Retina (tissue), 1 donor: Measurements from ENCODE around the gene HNRNPUL1.
A peak's percentile ranks its signal among the peaks of the same experiment; 100 is the strongest.
"Not testable (repeated sequence)": the region's sequence is repeated elsewhere in the genome, so short reads cannot be mapped to it uniquely, and the experiment has no call there.

ENCODE experiments used
- DNase-seq: peaks from one replicate; pipeline ENCODE4 v3.0.0-alpha.2; 2016

The HNRNPUL1 gene

DNA sequence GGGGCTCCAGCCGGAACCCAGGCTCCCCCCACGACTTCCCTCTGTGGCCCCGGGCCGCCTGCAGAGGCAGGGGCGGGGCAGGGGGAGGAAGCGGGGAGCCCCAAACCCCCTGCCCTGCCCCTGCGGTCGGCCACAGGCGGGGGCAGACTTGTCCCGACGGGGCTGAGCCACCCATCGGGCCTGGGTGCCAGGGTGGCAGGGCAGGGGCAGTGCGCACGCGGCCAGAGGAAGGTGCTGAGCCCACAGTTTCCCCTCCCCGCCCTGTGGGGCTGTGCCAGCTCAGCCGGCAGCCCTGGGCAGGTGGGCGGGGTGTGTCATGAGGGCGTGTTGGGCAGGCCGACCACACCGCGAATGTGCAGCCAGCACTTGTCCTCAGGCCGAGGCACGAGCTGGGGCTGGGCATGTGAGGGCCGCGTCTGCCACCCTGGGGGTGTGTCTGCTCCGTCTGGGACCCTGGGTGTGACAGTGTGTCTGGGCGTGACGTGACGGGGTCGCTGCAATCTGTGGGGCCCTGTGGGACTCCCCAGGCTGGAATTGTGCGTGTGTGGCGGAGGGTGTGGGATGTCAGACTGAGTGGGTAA, 63.5 kb downstream of the HNRNPUL1 start:
- DNase-seq: no peak

DNA sequence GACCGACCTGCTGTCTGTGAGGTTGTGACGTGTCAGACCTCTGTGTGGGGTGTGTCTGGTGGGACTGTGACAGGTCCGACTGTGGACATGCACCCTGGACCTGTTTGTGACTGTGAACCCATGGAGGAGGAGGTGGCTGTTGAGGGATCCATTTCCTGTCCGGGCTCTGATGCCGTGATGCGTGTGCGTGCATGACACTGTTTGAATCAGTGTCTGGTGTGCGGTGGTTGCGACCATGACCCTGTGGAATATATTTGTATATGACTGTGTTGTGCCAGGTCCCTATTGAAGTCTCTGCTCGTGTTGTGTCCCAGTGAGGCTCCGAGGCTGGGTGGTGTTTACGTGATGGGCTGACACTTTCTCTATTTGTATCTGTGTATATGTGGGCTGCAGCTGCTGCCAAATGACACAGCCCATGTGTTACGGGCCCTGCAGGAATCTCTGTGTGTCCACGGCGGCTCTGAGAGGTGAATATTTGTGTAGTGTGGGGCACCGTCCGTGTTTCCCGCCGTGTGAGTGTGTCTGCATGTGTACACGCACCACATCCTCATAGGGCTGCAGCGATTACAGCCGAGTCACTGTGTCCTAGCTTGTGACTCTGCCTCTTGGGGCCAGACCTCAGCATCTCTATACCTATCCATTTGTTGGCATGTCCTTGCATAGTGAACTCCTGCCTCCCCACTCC, 64.1 kb downstream of the HNRNPUL1 start:
- no peak for DNase-seq

DNA sequence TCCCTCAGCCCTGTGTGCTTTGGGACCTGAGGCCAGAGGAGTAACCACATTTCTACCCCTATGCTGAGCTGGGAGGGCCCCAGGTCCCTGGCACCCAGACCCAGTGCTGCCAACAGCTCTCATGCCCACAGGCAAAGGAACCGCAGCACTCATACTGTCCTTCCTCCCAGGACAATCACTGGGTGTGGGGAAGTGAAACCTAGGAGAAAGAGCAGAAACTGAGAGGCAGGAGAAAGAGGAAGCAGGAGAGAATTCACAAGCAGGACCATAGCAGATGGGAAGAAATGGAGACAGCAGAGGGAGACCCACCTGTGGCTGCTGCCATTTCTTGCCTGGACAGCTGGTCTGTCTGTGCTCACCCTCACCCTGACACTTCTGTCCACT, 64.7 kb downstream of the HNRNPUL1 start:
- DNase-seq: no peak

DNA sequence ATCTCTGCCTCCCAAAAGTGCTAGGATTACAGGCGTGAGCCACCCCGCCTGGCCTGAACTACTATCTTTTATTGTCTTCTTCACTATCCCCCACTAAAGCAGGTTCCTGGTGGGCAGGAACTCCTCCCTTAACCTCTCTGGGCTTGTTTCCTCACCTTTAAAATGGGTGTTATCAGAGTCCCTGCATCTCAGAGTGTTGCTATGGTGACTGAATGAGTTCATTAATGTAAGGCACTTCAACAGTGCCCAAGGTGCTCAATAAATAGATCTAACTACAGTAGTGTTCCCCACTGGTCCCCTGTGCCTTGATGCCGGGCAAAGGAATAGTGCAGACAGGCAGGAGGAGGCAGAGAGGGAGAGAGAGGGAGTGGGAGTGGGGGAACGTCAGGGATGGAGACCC, 66.3 kb downstream of the HNRNPUL1 start:
- no peak for DNase-seq

DNA sequence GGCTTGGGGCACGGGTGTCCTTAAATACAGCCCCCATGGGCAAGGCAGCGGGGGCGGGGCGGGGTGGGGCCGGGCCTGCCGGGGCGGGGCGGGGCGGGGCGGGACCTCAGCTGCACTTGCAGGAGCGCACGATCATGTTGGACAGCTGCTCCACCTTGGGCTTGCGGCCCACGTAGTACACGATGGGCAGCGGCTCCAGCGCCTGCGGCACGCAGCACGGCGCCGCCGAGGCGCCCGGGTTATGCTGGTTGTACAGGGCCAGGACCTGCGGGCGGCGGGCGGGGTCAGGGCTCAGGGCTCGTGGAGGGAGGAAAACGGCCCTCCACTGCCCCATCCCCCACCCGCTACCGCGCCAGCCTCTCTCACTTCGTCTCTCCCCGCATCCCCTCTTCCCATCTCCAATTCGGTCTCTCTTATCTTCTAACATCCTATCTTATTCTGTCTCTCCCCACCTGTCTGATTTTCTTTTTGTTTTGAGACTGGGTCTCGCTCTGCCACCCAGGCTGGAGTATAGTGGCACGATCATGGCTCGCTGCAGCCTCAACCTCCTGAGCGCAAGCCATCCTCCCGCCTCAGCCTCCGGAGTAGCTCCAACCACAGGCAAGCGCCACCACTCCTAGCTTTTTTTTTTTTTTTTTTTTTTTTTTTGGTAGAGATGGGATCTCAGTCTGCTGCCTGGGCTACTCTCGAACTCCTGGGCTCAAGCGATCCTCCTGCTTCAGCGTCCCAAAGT, 66.9 kb downstream of the HNRNPUL1 start:
- DNase-seq: peak; percentile 39

DNA sequence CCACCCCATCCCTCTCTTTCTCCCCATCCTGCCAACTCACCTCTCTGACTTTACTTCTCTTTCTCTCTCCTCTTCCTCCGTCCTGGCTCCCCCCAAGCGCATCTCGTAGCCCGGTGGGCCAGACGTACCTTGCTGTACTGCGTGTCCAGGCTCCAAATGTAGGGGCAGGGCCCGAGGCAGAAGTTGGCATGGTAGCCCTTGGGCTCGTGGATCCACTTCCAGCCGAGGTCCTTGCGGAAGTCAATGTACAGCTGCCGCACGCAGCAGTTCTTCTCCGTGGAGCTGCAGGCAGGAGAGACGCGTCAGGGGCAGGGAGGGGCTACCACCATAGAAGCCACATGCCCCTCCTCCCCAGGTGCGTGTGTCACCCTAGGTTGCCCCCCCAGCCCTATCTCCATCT, 67.8 kb downstream of the HNRNPUL1 start:
- DNase-seq: no peak

DNA sequence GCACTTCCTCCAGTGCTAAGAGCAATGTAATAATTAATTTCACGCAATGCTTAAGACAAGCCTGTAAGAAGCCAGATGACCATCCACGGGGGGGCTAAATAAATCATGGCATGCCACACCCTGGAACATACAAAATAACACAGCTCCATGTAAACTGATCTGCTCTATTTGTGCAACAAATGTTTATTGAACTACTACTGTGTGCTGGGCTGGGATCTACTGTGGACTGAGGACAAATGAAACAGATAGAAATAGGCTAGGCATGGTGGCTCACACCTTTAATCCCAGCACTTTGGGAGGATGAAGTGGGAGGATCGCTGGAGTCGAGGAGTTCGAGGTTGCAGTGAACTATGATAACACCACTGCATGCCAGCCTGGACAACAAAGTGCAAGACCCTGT, 68.3 kb downstream of the HNRNPUL1 start:
- DNase-seq: no peak

DNA sequence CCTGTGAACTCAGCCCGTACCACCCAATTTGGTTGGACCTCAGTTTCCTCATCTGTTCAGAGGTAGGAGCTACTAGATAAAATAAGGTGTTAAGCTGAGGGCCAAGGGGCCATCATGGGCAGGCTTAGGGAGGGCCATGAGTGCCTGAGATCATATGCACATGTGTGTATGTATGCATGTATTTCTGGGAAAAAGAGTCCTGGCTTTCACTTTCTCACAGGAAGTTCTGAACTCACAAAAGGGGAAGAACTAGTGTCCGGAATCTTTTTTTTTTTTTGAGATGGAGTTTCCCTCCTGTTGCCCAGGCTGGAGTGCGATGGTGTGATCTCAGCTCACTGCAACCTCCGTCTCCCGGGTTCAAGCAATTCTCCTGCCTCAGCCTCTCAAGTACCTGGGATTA, 70.6 kb downstream of the HNRNPUL1 start:
- no peak for DNase-seq

DNA sequence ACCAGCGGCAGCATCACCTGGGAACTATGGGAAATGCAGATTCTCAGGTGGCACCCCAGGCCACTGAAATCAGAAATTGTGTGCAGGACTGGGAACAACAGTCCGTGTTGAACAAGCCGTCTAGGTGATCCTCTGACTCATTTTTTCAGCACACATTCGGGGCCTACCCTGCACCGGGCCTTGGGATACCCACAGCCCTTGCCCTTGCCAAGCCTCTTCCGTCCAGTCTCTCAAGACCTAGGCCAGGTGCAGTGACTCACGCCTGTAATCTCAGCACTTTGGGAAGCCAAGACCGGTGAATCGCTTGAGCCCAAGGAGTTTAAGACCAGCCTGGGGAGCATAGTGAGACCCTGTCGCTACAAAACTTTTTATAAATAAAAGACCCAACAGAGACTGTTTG, 71.3 kb downstream of the HNRNPUL1 start:
- DNase-seq: no peak

DNA sequence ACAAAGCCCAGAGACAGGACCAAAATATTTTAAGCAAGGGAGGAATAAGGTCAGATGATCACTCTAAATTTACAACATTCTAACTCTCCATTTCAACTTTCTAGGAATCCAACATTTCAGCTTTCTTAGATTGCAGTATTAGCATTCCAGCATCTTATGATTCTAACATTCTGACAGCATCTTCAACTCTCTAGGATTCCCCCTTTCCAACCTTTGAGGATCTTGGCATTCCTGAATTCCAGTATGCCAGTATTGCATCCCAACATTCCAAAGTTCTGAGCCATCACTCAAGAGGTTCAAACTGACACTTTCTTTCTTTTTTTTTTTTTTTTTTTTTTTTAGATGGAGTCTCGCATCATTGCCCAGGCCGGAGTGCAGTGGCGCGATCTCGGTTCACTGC, 75.8 kb downstream of the HNRNPUL1 start:
- DNase-seq: no peak

DNA sequence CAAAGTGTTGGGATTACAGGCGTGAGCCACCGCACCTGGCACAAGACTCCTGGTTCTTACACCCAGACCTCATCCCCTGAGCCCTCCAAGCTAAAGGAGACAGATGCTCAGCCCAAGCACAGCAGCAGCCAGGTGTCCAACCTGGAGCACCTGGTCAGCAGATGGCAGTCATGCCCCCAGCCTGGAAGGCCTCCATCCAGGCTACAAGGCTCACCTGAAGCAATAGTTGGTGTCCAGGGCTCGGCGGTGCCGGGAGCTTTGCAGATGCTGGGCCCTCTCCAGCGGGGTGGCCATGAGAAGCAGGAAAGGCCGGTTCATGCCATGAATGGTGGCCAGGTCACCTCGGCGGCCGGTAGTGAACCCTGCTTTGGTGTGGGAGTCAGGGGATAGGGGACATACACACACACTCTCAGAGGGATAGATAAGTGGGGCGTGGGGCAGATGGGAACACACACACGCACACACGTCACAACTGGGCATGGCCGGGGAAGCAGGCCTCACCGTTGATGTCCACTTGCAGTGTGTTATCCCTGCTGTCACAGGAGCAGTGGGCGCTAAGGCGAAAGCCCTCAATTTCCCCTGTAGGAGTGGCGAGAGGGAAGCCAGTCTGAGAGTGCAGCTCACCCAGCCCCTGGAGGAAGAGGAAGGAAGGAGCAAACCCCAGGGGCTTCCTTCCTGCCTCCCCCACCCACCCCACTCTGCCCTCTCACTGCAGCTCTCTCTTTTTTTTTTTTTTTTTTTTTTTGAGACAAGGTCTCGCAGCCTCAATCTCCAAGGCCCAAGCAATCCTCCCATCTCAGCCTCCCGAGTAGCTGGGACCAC, 77.7 kb downstream of the HNRNPUL1 start:
- no peak for DNase-seq

DNA sequence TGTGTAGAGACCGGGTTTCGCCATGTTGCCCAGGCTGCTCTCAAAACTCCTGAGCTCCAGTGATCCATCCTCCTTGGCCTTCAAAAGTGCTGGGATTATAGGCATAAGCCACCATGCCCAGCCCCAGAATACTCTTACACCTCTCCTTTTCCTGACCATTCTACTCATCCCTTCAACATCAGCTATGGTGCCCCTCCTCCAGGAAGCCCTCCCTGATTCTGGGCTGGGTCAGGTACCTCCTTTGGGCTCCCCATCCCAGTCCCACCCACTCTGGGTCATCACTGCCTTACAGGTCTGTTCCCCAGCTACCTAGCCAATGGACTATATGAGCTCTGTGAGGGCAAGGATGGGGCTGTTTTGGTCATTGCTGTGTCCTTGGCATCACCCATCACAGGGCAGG, 80.0 kb downstream of the HNRNPUL1 start:
- DNase-seq: no peak

DNA sequence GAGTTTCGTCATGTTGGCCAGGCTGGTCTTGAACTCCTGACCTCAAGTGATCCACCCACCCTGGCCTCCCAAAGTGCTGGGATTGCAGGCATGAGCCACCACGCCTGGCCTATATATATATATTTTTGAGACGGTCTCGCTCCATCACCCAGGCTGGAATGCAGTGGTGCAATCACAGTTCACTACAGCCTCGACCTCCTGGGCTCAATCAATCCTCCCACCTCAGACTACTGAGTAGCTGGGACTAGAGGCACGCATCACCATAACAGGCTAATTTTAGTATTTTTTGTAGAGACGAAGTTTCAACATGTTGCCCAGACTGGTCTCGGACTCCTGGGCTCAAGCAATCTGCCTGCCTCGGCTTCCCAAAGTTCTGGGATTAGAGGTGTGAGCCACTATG, 82.7 kb downstream of the HNRNPUL1 start:
- not testable (repeated sequence) for DNase-seq

DNA sequence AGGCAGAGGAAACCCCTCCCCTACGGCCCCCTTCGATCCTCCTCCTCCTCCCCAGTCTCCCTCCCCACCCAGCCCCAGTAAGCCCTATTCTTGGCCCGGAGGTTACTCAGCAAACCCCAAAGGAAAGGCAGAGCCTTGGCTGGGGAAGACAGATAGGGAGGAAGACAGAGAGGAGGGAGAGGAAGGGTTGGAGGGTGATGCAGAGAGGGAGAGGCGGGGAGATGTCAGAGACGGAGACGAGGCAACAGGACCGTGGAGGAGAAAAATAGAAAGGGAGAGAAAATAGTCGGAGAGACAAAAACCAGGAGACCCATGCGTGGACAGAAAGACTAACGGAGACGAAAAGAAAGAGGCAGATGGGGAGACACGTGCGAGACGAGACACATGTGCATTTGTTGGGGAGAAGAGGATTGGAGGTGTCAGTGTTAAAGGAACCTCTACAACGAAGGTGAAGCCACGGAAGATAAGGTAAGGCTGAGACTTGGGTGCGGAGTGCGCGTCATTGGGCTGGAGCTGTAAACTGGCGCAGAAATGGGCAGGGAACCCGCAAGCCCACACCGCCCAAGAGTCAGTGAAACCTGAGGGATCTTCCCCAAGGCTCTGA, 86.7 kb downstream of the HNRNPUL1 start:
- no peak for DNase-seq

DNA sequence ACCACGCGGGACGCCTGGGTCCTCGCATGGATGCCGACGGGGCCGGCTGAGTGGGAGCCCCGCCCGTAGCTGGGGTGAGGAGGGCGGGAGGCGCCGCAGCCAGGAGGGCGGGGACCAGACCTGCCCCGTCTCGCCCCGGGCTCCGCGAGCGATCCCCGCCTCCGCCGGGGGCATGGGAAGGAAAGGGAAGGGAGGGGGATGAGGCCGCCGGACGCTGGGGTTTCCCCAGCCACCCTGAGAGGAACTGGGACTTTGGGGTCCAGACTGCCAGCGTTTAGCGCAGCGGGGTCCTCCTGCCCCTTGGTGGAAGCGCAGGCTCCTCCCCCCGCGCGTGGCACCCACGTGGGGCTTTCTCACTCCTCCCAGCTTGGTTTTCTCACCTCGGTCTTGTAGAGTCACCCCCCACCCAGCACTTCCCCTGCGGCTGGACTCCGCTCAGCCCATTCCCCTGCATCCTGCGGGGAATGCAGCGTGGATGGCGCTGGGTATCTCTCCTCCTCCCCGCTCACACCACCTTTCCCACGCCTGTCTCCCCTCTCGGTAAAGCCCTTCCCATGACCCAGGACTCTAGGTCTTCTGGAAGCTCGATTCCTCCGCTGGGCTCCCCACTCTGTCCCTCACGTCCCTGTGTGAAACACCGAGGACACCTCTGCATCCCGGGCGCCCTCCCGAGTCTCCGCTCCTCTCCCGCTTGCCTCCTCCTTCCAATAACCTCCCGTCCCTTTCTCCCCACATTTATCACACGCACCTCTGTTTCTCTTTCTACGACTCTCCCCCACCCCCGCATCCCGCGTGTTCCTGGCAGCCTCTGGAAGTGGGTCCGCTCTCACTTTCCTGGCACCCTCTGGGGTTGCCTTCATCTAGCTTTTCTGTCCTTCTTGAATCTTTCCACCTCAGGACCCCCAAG, 87.4 kb downstream of the HNRNPUL1 start:
- peak; percentile 54 for DNase-seq

DNA sequence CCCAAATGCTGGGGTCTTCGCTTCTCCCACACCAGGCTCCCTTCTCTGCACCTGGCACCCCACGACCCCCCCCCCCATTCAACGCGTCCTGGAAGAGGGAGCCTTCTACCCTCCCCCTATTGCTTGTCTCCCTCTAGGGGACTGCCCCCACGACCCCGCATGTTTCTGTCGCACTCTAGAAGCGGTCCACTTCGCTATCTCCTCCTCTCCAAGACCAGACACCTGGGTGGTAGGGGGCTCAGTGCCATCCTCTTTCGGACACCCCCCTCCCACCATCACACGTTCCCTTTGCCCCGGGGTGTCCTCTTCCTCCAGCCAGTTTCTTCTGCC, 88.1 kb downstream of the HNRNPUL1 start:
- DNase-seq: no peak

DNA sequence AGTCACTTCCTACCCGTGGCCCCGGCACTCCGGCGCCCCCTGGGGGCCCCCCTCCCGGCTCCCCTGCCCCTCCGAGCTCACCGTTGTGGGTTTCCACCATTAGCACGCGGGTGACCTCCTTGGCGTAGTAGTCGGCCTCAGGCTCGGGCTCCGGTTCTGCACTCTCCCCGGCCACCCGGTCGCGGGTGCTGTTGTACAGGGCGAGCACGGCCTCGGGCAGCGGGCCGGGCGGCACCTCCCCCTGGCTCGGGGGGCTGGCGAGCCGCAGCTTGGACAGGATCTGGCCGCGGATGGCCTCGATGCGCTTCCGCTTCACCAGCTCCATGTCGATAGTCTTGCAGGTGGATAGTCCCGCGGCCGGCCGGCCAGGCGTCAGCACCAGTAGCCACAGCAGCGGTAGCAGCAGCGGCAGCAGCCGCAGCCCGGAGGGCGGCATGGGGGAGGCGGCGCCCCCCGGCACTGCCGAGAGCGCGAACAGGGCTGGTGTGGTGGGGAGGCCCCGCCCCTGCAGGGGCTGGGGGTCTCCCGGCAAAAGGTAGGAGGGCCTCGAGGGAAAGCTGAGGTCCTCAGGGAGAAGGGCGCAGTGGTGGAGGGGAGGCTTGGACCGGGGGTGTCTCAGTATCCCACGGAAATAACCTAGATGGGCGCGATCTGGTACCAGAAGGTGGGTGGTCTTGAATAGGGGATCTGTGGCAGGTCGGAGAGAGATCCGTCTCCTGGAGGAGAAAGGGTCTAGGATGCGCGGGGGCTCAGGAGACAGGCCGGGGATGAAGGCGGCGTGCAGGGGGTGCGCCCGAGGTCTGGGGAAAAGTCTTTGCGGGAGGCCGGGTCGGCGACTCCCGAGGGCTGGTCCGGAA, 88.7 kb downstream of the HNRNPUL1 start:
- peak; percentile 81 for DNase-seq

DNA sequence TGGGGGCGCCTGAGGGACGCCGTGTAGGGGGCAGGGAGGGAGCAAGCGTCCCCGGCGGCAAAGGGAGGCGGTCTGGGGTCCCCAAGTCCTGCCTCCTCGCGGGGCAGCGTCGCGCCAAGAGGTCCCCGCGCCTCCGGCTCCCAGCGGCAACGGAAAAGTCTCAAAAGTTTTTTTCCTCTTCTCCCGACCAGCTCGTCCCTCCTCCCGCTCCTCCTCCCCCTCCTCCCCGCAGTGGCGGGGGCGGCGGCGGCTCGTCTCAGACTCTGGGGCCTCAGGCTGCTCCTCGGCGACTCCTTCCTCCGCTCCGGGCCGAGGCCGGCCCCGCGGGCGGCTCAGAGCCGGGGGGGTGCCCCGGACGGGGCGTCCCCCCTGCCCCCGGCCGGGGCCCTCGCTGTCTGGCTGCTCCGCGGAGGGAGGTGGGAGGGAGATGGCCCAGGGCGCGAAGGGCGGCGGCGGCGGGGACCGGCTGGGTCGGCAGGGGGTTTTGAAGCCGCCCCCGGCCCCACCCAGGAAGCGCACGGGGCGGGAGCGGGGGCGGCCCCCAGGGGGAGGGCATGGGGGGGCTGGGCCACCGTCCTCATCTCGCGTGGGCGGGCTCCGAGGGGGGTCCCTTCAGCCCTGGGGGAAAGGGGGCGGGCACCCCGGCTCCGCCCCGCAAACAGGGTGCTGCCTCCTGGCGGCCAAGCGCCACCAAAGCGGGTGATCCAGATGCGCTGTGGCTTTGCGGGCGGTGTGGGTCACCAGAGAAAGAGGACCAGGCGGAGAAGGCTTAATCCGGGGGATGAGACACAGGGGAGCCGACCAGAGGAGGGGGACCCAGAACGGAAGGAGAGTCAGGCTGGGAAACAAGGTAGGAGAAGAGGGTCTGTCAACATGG, 89.5 kb downstream of the HNRNPUL1 start, which contains the start of gene TGFB1:
TSS of gene TGFB1 (minus strand) at position 457 of the 877 bp plus-strand sequence. CDS start 878 bp downstream, outside the sequence.
- peak; percentile 70 for DNase-seq

DNA sequence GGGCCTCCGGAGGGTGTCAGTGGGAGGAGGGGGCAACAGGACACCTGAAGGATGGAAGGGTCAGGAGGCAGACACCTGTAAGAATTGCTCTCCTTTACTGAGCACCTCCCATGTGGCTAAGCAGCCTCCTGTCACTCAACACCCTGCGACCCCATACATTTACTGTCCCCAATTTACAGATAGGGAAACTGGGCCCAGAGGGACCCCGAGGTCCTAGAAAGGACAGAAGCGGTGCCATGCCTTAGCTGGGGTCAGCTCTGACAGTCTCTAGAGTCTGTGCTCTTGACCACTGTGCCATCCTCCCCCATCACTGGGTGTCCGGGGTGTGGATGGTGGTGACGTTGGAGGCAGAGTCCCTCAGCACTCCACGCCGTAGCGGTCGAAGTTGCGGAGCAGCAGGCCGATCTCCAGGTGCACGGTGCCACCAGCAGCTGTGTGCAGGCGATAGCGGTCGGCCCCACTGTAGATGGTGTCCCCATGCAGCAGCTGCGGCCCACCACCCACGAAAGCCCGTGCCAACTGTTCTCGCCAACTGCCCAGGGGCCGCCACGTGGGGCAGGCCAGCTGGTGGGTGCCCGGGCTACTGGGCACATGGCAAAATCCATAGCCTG, 90.3 kb downstream of the HNRNPUL1 start:
- no peak for DNase-seq
